GM23248 (cell line): ENCODE measurements around the gene MGST2. TPM values are rescaled to one million over a fixed set of nuclear protein-coding genes. Genes with fewer than 3 reads are reported as not detected.
"Not testable (repeated sequence)": the region's sequence is repeated elsewhere in the genome, so short reads cannot be mapped to it uniquely, and the experiment has no call there.

Source experiments
- DNase-seq: peaks from one replicate; pipeline ENCODE4 v3.0.0-alpha.2; 2015
- H2AFZ ChIP-seq: fragments of 200-600 bp; sonication (generic); 2 replicates; pipeline ENCODE4 v1.6.1; 2016; ENCODE audit warnings: antibody characterized with exemption
- H3F3A ChIP-seq: fragments of 200-600 bp; sonication (generic); 2 replicates; pipeline ENCODE4 v1.6.1; 2016; ENCODE audit warnings: mild to moderate bottlenecking, antibody characterized with exemption, mixed run types; ENCODE audit not compliant: insufficient read depth
- H3K27ac ChIP-seq: fragments of 200-600 bp; sonication (generic); 2 replicates; pipeline ENCODE4 v1.5.1; 2016; ENCODE audit warnings: mild to moderate bottlenecking
- H3K27me3 ChIP-seq: fragments of 200-600 bp; sonication (generic); replicated peaks from 2 replicates; pipeline ENCODE4 v1.6.1; 2016; ENCODE audit warnings: mild to moderate bottlenecking; ENCODE audit not compliant: insufficient read depth
- H3K36me3 ChIP-seq: fragments of 200-600 bp; sonication (generic); 2 replicates; pipeline ENCODE4 v1.6.1; 2016; ENCODE audit warnings: low read depth, mild to moderate bottlenecking
- H3K4me1 ChIP-seq: fragments of 200-600 bp; sonication (generic); 2 replicates; pipeline ENCODE4 v1.6.1; 2016; ENCODE audit warnings: mild to moderate bottlenecking; ENCODE audit not compliant: insufficient read depth
- H3K4me2 ChIP-seq: fragments of 200-600 bp; sonication (generic); one replicate; pipeline ENCODE4 v1.6.1; 2016; ENCODE audit warnings: mild to moderate bottlenecking; ENCODE audit not compliant: unreplicated experiment
- H3K4me3 ChIP-seq: fragments of 200-600 bp; sonication (generic); 2 replicates; pipeline ENCODE4 v1.5.1; 2016; ENCODE audit warnings: mild to moderate bottlenecking
- H3K79me2 ChIP-seq: fragments of 200-600 bp; sonication (generic); 2 replicates; pipeline ENCODE4 v1.6.1; 2016; ENCODE audit warnings: mild to moderate bottlenecking; ENCODE audit not compliant: insufficient read depth
- H3K9ac ChIP-seq: fragments of 200-600 bp; sonication (generic); 2 replicates; pipeline ENCODE4 v1.6.1; 2016; ENCODE audit warnings: mild to moderate bottlenecking
- H3K9me2 ChIP-seq: fragments of 200-600 bp; sonication (generic); 2 replicates; pipeline ENCODE4 v1.6.1; 2016; ENCODE audit warnings: mixed run types, mild to moderate bottlenecking, moderate library complexity; ENCODE audit not compliant: insufficient read depth
- H3K9me3 ChIP-seq: fragments of 200-600 bp; sonication (generic); one replicate; pipeline ENCODE4 v1.6.1; 2017; ENCODE audit warnings: low read depth
- H4K20me1 ChIP-seq: fragments of 200-600 bp; sonication (generic); 2 replicates; pipeline ENCODE4 v1.6.0; 2016; ENCODE audit not compliant: insufficient read depth
- EZH2 ChIP-seq: fragments of 200-600 bp; sonication (generic); IDR thresholded peaks from 2 replicates; pipeline ENCODE4 v1.6.1; 2018; ENCODE audit warnings: antibody characterized with exemption, mild to moderate bottlenecking; ENCODE audit not compliant: insufficient read depth, poor library complexity, severe bottlenecking
- EZH2phosphoT487 ChIP-seq: fragments of 200-600 bp; sonication (generic); IDR thresholded peaks from 2 replicates; pipeline ENCODE4 v1.6.1; 2018; ENCODE audit warnings: antibody characterized with exemption, moderate library complexity, mild to moderate bottlenecking, low read depth; ENCODE audit not compliant: insufficient read depth
- WGBS, 2 experiments: methylation state at CpG; one replicate each; pipeline ENCODE4 v1.1.6; 2015 to 2017; ENCODE audit warnings: low lambda C conversion rate in 2 of 2, low coverage in 1 of 2; ENCODE audit errors: missing lambda C conversion rate in 2 of 2; 5-methylcytosine and 5-hydroxymethylcytosine counted together
- in situ Hi-C: fragments of 300-500 bp; cut with MboI; formaldehyde crosslinking; loops from 2 replicates; pipeline ENCODE4 v1.15.0; 2020
- polyA plus RNA-seq: library from polyadenylated mRNA; unstranded; fragments of >200 nt; fragmentation: Nextera tagmentation; extraction: Ambion mirVana; gene quantifications from 2 replicates; pipeline ENCODE4 v1.2.1, GENCODE V29; 2016
- total RNA-seq: library from RNA; depleted of rRNA; stranded (reverse); fragments of >200 nt; shearing (Covaris generic); gene quantifications from 2 replicates; pipeline ENCODE4 v1.2.3, GENCODE V29; 2014

The MGST2 gene
- total and polyA plus RNA-seq, 2 experiments from 2014 or later = 7.5 to 17.9 TPM

DNA sequence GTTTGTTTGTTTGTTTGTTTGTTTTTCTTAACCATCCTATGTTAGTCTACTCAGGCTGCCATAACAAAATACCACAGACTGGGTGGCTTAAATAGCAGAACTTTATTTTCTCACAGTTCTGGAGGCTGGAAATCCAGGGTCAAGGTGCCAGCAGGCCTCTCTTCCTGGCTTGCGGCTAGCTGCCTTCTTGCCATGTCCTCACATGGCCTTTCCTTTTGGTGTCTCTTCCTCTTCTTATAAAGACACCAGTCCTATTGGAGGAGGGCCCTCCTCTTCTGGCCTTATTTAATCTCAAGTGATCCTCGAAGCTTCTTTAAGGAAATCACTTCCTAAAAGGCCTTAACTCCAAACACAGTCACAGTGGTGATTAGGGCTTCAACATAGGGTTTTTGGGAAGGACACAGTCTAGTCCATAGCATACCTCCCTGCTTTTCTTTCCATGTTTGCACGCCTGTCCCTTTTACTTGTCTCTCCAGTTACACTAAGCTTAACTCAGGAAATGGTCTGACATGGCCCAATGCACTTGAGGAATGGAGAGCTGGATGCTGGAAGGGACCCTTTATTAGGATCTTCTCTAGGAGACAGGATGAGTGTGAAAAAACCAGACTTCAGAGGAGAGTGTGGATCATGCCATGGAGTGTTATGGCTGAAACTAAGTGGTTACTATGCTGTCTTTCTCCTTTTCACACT lies 36.0 kb upstream of the MGST2 start:
- Histone ChIP-seq H3K36me3 (no peaks in the 10 kb centered on the region), H3K9me2 (no peaks in the 10 kb centered on the region), H3K4me3 (no peak overlapping the region), H3K27me3 (peaks cover 18% of the 10 kb centered on the region), H3K27ac (no peak overlapping the region), H3K79me2 (no peaks in the 10 kb centered on the region), H3K4me1 (no peaks in the 10 kb centered on the region), H3F3A (no peaks in the 10 kb centered on the region), H3K9ac (no peak overlapping the region), H4K20me1 (no peaks in the 10 kb centered on the region), H3K4me2 (no peak overlapping the region), H3K9me3 (no peaks in the 10 kb centered on the region), H2AFZ (no peak overlapping the region)
- TF ChIP-seq EZH2phosphoT487 (no peak), EZH2 (no peak)
- no peak for DNase-seq
- WGBS, 2 experiments = 41 to 52% methylated on average over 3 of the region's 3 CpGs
- in situ Hi-C loops = no loop called here

DNA sequence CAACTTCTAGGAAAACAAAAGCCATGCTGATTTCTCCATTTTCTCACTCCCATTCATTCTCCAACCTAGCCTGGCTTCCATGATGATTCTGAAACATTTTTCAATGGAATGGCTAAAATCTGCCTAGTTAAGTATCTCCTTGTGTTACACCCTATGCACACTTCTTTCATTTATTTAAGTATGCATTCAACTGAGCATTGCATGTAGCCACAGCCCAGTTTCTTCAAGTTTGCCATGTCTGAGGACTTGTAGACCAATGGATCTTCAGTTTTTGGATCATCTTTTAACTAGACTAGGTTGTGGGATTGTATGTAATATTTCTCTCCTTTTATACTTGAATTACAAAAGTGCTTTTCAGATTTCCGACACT lies 35.5 kb upstream of the MGST2 start:
- no peaks in the 10 kb centered on the region for H3K36me3 ChIP-seq
- in situ Hi-C loops = no loop called here

DNA sequence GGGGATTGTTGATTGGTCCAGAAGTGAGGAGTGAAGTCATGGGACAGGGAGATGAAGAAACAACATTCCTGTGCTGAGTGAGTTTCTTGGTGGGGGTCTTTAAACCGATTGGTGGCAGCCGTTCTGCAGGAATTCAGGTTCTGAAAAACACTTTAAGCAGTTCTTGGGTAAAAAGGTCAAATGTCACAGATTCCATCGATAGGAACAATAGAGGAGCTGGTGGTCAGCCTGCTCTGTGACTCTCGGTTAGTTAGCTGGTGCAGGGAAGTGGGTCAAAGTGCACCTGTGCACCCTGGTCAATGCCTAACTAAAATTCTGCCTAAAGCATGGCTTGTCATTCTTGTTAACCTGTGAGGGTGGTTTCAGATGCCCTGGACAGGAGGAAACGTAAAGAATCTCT lies 34.6 kb upstream of the MGST2 start:
- 49% methylated on average over 5 of the region's 5 CpGs for WGBS, 2 experiments
- no peaks in the 10 kb centered on the region for H3K36me3 ChIP-seq
- H2AFZ ChIP-seq = no peak overlapping the region
- in situ Hi-C loops = no loop called here
- no peak overlapping the region for H3K27ac ChIP-seq
- no peaks in the 10 kb centered on the region for H3K9me3 ChIP-seq
- H4K20me1 ChIP-seq = no peaks in the 10 kb centered on the region
- H3K27me3 ChIP-seq = peaks cover 16% of the 10 kb centered on the region
- H3K4me3 ChIP-seq = no peak overlapping the region
- H3K9me2 ChIP-seq = no peaks in the 10 kb centered on the region
- no peaks in the 10 kb centered on the region for H3F3A ChIP-seq
- no peak overlapping the region for H3K4me2 ChIP-seq
- no peak for DNase-seq
- no peaks in the 10 kb centered on the region for H3K79me2 ChIP-seq
- TF ChIP-seq EZH2phosphoT487 (no peak), EZH2 (no peak)
- H3K9ac ChIP-seq = no peak overlapping the region
- H3K4me1 ChIP-seq = no peaks in the 10 kb centered on the region

More for the DNA sequence above, 35.5 kb upstream of the MGST2 start:
- H3F3A ChIP-seq = no peaks in the 10 kb centered on the region
- no peaks in the 10 kb centered on the region for H3K4me1 ChIP-seq
- DNase-seq = no peak
- no peak overlapping the region for H3K9ac ChIP-seq
- no peak for TF ChIP-seq EZH2phosphoT487
- no peak for TF ChIP-seq EZH2
- no peaks in the 10 kb centered on the region for H3K79me2 ChIP-seq
- no peak overlapping the region for H3K27ac ChIP-seq
- WGBS, 2 experiments = 70 to 88% methylated on average over 1 of the region's 1 CpG
- H3K4me2 ChIP-seq = no peak overlapping the region
- no peaks in the 10 kb centered on the region for H4K20me1 ChIP-seq
- H3K27me3 ChIP-seq = peaks cover 16% of the 10 kb centered on the region
- H3K4me3 ChIP-seq = no peak overlapping the region
- H3K9me2 ChIP-seq = no peaks in the 10 kb centered on the region
- no peaks in the 10 kb centered on the region for H3K9me3 ChIP-seq
- H2AFZ ChIP-seq = no peak overlapping the region

DNA sequence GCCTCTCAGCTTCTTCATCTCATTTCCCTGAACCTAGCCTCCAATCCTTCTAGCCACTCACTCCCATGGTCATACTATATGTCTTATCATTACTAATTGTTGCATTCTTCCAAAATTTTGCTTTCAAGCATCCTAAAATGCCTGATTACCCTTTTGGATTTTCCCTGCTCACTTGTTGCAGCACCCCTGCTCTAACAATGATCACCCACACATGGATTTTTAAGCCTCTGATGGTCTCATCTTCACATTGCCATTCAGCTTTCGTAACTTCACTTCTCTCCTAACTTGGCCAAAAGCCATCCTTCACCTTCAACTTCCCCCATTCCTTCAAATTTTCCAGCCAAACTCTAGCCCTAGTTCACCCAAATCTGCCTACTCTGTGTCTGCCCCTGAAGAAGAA lies 33.8 kb upstream of the MGST2 start:
- Histone ChIP-seq H3K4me2 (no peak overlapping the region), H4K20me1 (no peaks in the 10 kb centered on the region), H3K27ac (no peak overlapping the region), H2AFZ (no peak overlapping the region), H3K36me3 (no peaks in the 10 kb centered on the region), H3K9ac (no peak overlapping the region), H3F3A (no peaks in the 10 kb centered on the region), H3K4me1 (no peaks in the 10 kb centered on the region), H3K27me3 (peaks cover 16% of the 10 kb centered on the region), H3K4me3 (no peak overlapping the region), H3K9me2 (no peaks in the 10 kb centered on the region), H3K79me2 (no peaks in the 10 kb centered on the region), H3K9me3 (no peaks in the 10 kb centered on the region)
- in situ Hi-C loops = no loop called here
- no peak for TF ChIP-seq EZH2phosphoT487
- TF ChIP-seq EZH2 = no peak
- no peak for DNase-seq
- WGBS, 2 experiments = 80 to 82% methylated on average over 1 of the region's 1 CpG

DNA sequence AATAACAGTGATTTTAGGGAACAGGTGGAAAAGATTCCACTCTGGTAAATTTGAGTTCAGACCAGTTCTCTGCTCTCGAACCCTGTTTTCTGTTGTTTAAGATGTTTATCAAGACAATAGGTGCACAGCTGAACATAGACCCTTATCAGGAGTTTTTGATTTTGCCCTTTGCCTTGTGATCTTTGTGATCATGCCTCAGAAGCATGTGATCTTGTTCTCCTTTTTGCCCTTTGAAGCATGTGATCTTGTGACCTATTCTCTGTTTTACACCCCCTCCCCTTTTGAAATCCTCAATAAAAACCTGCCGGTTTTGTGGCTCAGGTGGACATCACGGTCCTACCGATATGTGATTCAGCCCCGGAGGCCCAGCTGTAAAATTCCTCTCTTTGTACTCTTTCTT lies 32.9 kb upstream of the MGST2 start:
- H3K9me3 ChIP-seq, H3K36me3 ChIP-seq, in situ Hi-C loops, H3K79me2 ChIP-seq, DNase-seq, H3K9me2 ChIP-seq, H4K20me1 ChIP-seq, H3K9ac ChIP-seq, H3K27ac ChIP-seq, H2AFZ ChIP-seq, H3K4me2 ChIP-seq, H3K4me3 ChIP-seq, H3K4me1 ChIP-seq, H3F3A ChIP-seq: not testable (repeated sequence)
- H3K27me3 ChIP-seq = peaks cover 16% of the 10 kb centered on the region
- WGBS, 2 experiments = 76 to 78% methylated on average over 5 of the region's 5 CpGs
